ENCODE data around the gene WWOX. TPM values are rescaled to one million over a fixed set of nuclear protein-coding genes. Genes with fewer than 3 reads are reported as not detected.

WWOX gene
- total and polyA plus RNA-seq, 2 of the 4 experiments (the other 2 are of a cell fraction), result 2.7 to 5.4 TPM

DNA sequence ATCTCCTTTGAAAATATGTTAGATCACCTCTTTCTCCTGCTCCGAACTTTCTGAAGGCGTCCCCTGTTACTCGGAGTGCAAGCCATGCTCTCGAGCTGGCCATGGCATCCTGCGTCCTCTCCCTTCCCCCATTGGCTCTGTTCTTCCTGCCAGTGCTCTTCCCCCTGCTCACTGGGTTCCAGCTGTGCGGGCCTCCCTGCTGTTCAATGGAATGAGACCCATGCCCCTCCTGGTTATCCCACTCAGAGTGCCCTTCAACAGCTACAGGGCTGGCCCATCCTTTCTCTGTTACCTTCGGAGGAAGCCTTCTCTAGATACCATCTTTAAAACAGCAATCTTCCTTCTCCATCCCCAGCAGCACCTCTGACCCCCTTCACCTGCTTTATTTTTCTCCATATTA, 996.8 kb downstream of the WWOX start:
- Histone ChIP-seq H2AK9ac (replicated peaks; ENCODE audit: low read depth, low read length, poor library complexity) (no peak overlapping the region), H2AK5ac (ENCODE audit: low read depth, low read length) (no peak overlapping the region), H4K5ac (ENCODE audit: low read depth, low read length) (no peak overlapping the region), H4K91ac (ENCODE audit: insufficient read depth, low read depth, low read length) (no peak overlapping the region), H3K4me3 (ENCODE audit: insufficient read depth, low read depth, low read length) (no peak overlapping the region), H3K4me1 (ENCODE audit: control insufficient read depth, insufficient read depth, low read length) (no peaks in the 10 kb centered on the region), H3K79me1 (ENCODE audit: low read depth in 1 of 2, low read length in 2 of 2) (no peaks in the 10 kb centered on the region), H3K23ac (ENCODE audit: low read depth, low read length) (no peak overlapping the region), H2BK5ac (ENCODE audit: low read depth, low read length, poor library complexity, severe bottlenecking) (no peak overlapping the region), H3K27me3 (ENCODE audit: control insufficient read depth, insufficient read depth, low read length) (no peaks in the 10 kb centered on the region), H2AFZ (replicated peaks; ENCODE audit: low read length, poor library complexity) (no peak overlapping the region), H3K9me3 (ENCODE audit: control insufficient read depth, insufficient read depth, low read length) (peaks cover 20% of the 10 kb centered on the region), H3K9ac (ENCODE audit: low read depth, low read length) (no peak overlapping the region), H2BK15ac (ENCODE audit: low read depth, low read length) (no peak overlapping the region), H3K36me3 (ENCODE audit: control insufficient read depth, insufficient read depth, low read length) (no peaks in the 10 kb centered on the region), H4K8ac (ENCODE audit: low read depth in 2 of 2, low read length in 2 of 2) (no peak overlapping the region), H3K18ac (ENCODE audit: low read depth, low read length) (no peak overlapping the region), H3K27ac (ENCODE audit: insufficient read depth, low read length) (no peak overlapping the region), H2BK20ac (ENCODE audit: low read depth, low read length) (no peak overlapping the region), H3K14ac (replicated peaks; ENCODE audit: low read depth, low read length) (no peak overlapping the region), H3K4me2 (ENCODE audit: low read depth, low read length) (no peak overlapping the region), H3K9me1 (ENCODE audit: insufficient read depth, low read length) (no peaks in the 10 kb centered on the region), H3K56ac (ENCODE audit: extremely low read depth, insufficient read depth, low read length) (no peak overlapping the region), H3K4ac (ENCODE audit: low read depth, low read length) (no peak overlapping the region), H2BK120ac (ENCODE audit: low read depth, low read length) (no peak overlapping the region), H4K20me1 (ENCODE audit: insufficient read depth, low read length) (no peaks in the 10 kb centered on the region)
- CTCF ChIA-PET, result no interaction called here
- POLR2A ChIA-PET (ENCODE audit: unreplicated experiment), result no interaction called here
- TF ChIP-seq MAZ (IDR thresholded peaks at IDR 0.05; ENCODE audit: borderline replicate concordance, low read depth, low read length) (no peak), RAD21 (IDR thresholded peaks at IDR 0.05; ENCODE audit: low read length) (no peak), CHD1 (IDR thresholded peaks at IDR 0.05; ENCODE audit: low read depth, low read length) (no peak)
- ATAC-seq (ENCODE audit: low read depth) (no peak), DNase-seq (no peak)
- dilution Hi-C loops (cut with HindIII; ENCODE audit: low sequenced_read_pairs, unreplicated experiment) (no loop called here), in situ Hi-C loops (cut with MboI; ENCODE audit: low sequenced_read_pairs) (no loop called here), intact Hi-C loops (cut with micrococcal nuclease) (no loop called here)
- BruUV-seq (replicated peaks), result no TSS peak
- WGBS, 2 experiments (ENCODE audit: extremely low coverage in 2 of 2, insufficient read length in 1 of 2), result 43% methylated on average over 2 of the region's 7 CpGs; no CpG with 5 or more reads in 1 of the 2 experiments
